Ovary (tissue), 3 donors: ENCODE data around the gene PNLIPRP3.

Experiments
- POLR2A ChIP-seq: fragments of 450-650 bp; IDR thresholded peaks from one replicate; pipeline ENCODE4 v1.6.1; 2017; ENCODE audit warnings: antibody characterized with exemption, mild to moderate bottlenecking, moderate library complexity
- TF ChIP-seq, protein P1 (sequence below), 3 donors: fragments of 450-650 bp in 2 of 3; fragments of 200-600 bp in 1 of 3; IDR thresholded peaks; one replicate each; pipeline versions ENCODE4 v1.5.1 to v1.8.0; 2016 to 2022; ENCODE audit warnings: antibody characterized with exemption in 3 of 3, mild to moderate bottlenecking in 1 of 3
- donor health status: DM: no; HTN: no; CAD: no.

- no peak for TF ChIP-seq POLR2A
- TF ChIP-seq, protein P1, sequence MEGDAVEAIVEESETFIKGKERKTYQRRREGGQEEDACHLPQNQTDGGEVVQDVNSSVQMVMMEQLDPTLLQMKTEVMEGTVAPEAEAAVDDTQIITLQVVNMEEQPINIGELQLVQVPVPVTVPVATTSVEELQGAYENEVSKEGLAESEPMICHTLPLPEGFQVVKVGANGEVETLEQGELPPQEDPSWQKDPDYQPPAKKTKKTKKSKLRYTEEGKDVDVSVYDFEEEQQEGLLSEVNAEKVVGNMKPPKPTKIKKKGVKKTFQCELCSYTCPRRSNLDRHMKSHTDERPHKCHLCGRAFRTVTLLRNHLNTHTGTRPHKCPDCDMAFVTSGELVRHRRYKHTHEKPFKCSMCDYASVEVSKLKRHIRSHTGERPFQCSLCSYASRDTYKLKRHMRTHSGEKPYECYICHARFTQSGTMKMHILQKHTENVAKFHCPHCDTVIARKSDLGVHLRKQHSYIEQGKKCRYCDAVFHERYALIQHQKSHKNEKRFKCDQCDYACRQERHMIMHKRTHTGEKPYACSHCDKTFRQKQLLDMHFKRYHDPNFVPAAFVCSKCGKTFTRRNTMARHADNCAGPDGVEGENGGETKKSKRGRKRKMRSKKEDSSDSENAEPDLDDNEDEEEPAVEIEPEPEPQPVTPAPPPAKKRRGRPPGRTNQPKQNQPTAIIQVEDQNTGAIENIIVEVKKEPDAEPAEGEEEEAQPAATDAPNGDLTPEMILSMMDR (IDR thresholded peaks at IDR 0.05) = no peak
Observed at GRCh38 chr10:116461680-116462079, 34.0 kb downstream of the PNLIPRP3 start.
